Activated CD4-positive, alpha-beta T cell treated with anti-CD3 and anti-CD28 coated beads, Interleukin-2, amount 10 ng/mL, durations not matched to agents 7 days and 5 days (primary cell): ENCODE data around the gene RNF17. TPM values are rescaled to one million over a fixed set of nuclear protein-coding genes. Genes with fewer than 3 reads are reported as not detected.
"Not testable (repeated sequence)": the region's sequence is repeated elsewhere in the genome, so short reads cannot be mapped to it uniquely, and the experiment has no call there.

Source experiments
- CTCF ChIA-PET: fragments of 350-600 bp; sonication (Branson Sonifier 250); formaldehyde crosslinking; loops from one replicate; lab custom pipeline; 2021; ENCODE audit warnings: antibody characterized with exemption; lab: Charles Lee
- POLR2A ChIA-PET: fragments of 350-600 bp; sonication (Branson Sonifier 250); formaldehyde crosslinking; loops from one replicate; lab custom pipeline; 2021; ENCODE audit warnings: antibody characterized with exemption; lab: Charles Lee
- DNase-seq: peaks from one replicate; pipeline ENCODE4 v3.0.0-alpha.2; 2020
- H3K27ac Mint-ChIP-seq: one replicate; pipeline ENCODE4 v1.8.0; 2021; ENCODE audit warnings: mild to moderate bottlenecking, moderate library complexity, mixed read lengths
- H3K27me3 Mint-ChIP-seq: one replicate; pipeline ENCODE4 v1.8.0; 2021; ENCODE audit warnings: mixed read lengths
- H3K36me3 Mint-ChIP-seq: one replicate; pipeline ENCODE4 v1.8.0; 2021; ENCODE audit warnings: low read depth, mixed read lengths
- H3K4me1 Mint-ChIP-seq: one replicate; pipeline ENCODE4 v1.8.0; 2021; ENCODE audit warnings: mixed read lengths
- H3K4me3 Mint-ChIP-seq: one replicate; pipeline ENCODE4 v1.8.0; 2021; ENCODE audit warnings: mild to moderate bottlenecking, moderate library complexity, mixed read lengths
- H3K9me3 Mint-ChIP-seq: one replicate; pipeline ENCODE4 v1.8.0; 2021; ENCODE audit warnings: mixed read lengths
- total RNA-seq, 2 experiments: library from RNA; stranded (reverse); gene quantifications; one replicate each; pipeline ENCODE4 v1.2.3, GENCODE V29; 2021

RNF17 gene
- total RNA-seq, 2 experiments from 2014 or later: 0.29 to 0.42 TPM

- H3K27me3 Mint-ChIP-seq, POLR2A ChIA-PET, H3K27ac Mint-ChIP-seq, DNase-seq, H3K9me3 Mint-ChIP-seq, CTCF ChIA-PET, H3K4me3 Mint-ChIP-seq, H3K4me1 Mint-ChIP-seq, H3K36me3 Mint-ChIP-seq: not testable (repeated sequence)
Observed at GRCh38 chr13:24730873-24731567, 32.9 kb upstream of the RNF17 start.

GRCh38 chr13:24734950-24735349 lies 29.0 kb upstream of the RNF17 start:
- CTCF ChIA-PET: no interaction called here
- Mint-ChIP-seq H3K9me3 (no peaks in the 10 kb centered on the region), H3K4me3 (no peak overlapping the region), H3K27ac (no peak overlapping the region), H3K36me3 (no peaks in the 10 kb centered on the region), H3K27me3 (peaks cover 8% of the 10 kb centered on the region), H3K4me1 (no peaks in the 10 kb centered on the region)
- DNase-seq: no peak
- POLR2A ChIA-PET: no interaction called here

GRCh38 chr13:24737042-24737441 lies 26.9 kb upstream of the RNF17 start:
- no peaks in the 10 kb centered on the region for H3K36me3 Mint-ChIP-seq
- POLR2A ChIA-PET: no interaction called here
- no peak overlapping the region for H3K27ac Mint-ChIP-seq
- CTCF ChIA-PET: interaction anchor here (0.7 kb wide), 1 partner anchor 282 kb away, joined by 4 read pairs; no protein-coding TSS in a partner anchor
- H3K4me3 Mint-ChIP-seq: no peak overlapping the region
- no peaks in the 10 kb centered on the region for H3K27me3 Mint-ChIP-seq
- H3K4me1 Mint-ChIP-seq: no peaks in the 10 kb centered on the region
- H3K9me3 Mint-ChIP-seq: no peaks in the 10 kb centered on the region
- DNase-seq: no peak

GRCh38 chr13:24738366-24738847 lies 25.6 kb upstream of the RNF17 start:
- ChIA-PET CTCF (interaction anchor here (0.7 kb wide), 1 partner anchor 51 kb away, joined by 3 read pairs; no protein-coding TSS in a partner anchor), POLR2A (no interaction called here)
- no peak overlapping the region for H3K4me3 Mint-ChIP-seq
- H3K9me3 Mint-ChIP-seq: no peaks in the 10 kb centered on the region
- DNase-seq: no peak
- no peaks in the 10 kb centered on the region for H3K4me1 Mint-ChIP-seq
- H3K36me3 Mint-ChIP-seq: no peaks in the 10 kb centered on the region
- peaks cover 7% of the 10 kb centered on the region for H3K27me3 Mint-ChIP-seq
- H3K27ac Mint-ChIP-seq: no peak overlapping the region

- no peaks in the 10 kb centered on the region for H3K4me1 Mint-ChIP-seq
- POLR2A ChIA-PET: no interaction called here
- no peaks in the 10 kb centered on the region for H3K36me3 Mint-ChIP-seq
- peaks cover 24% of the 10 kb centered on the region for H3K27me3 Mint-ChIP-seq
- DNase-seq: no peak
- CTCF ChIA-PET: interaction anchor here (0.6 to 1.5 kb wide), 3 partner anchors 31 to 1345 kb away, joined by 3 to 5 read pairs (median 3); no protein-coding TSS in a partner anchor
- no peak overlapping the region for H3K27ac Mint-ChIP-seq
- H3K9me3 Mint-ChIP-seq: no peaks in the 10 kb centered on the region
- H3K4me3 Mint-ChIP-seq: no peak overlapping the region
Observed at GRCh38 chr13:24740014-24740890, 23.7 kb upstream of the RNF17 start.

GRCh38 chr13:24741016-24741662 lies 22.8 kb upstream of the RNF17 start:
- H3K4me1 Mint-ChIP-seq: peaks cover under 1% of the 10 kb centered on the region
- no peaks in the 10 kb centered on the region for H3K36me3 Mint-ChIP-seq
- no peaks in the 10 kb centered on the region for H3K9me3 Mint-ChIP-seq
- peaks cover 28% of the 10 kb centered on the region for H3K27me3 Mint-ChIP-seq
- ChIA-PET POLR2A (no interaction called here), CTCF (interaction anchor here (1.3 to 1.5 kb wide), 2 partner anchors 49 to 228 kb away, joined by 3 to 4 read pairs; no protein-coding TSS in a partner anchor)
- no peak overlapping the region for H3K4me3 Mint-ChIP-seq
- DNase-seq: no peak
- no peak overlapping the region for H3K27ac Mint-ChIP-seq

- peaks cover 3% of the 10 kb centered on the region for H3K4me1 Mint-ChIP-seq
- CTCF ChIA-PET: interaction anchor here (1.3 to 1.8 kb wide), 2 partner anchors 14 to 227 kb away, joined by 4 to 5 read pairs; no protein-coding TSS in a partner anchor
- H3K27me3 Mint-ChIP-seq: peaks cover 34% of the 10 kb centered on the region
- H3K4me3 Mint-ChIP-seq: no peak overlapping the region
- H3K27ac Mint-ChIP-seq: no peak overlapping the region
- POLR2A ChIA-PET: no interaction called here
- no peak for DNase-seq
- no peaks in the 10 kb centered on the region for H3K9me3 Mint-ChIP-seq
- no peaks in the 10 kb centered on the region for H3K36me3 Mint-ChIP-seq
Observed at GRCh38 chr13:24741791-24742190, 22.2 kb upstream of the RNF17 start.

- no peak overlapping the region for H3K27ac Mint-ChIP-seq
- POLR2A ChIA-PET: no interaction called here
- no peaks in the 10 kb centered on the region for H3K9me3 Mint-ChIP-seq
Observed at GRCh38 chr13:24742294-24742693, 21.7 kb upstream of the RNF17 start.

GRCh38 chr13:24742977-24743376 lies 21.0 kb upstream of the RNF17 start:
- CTCF ChIA-PET: interaction anchor here (0.6 to 1.8 kb wide), 2 partner anchors 15 to 29 kb away, joined by 3 to 5 read pairs; no protein-coding TSS in a partner anchor

More at GRCh38 chr13:24742294-24742693, 21.7 kb upstream of the RNF17 start:
- CTCF ChIA-PET: interaction anchor here (0.6 to 1.8 kb wide), 3 partner anchors 15 to 227 kb away, joined by 3 to 5 read pairs (median 4); no protein-coding TSS in a partner anchor
- no peaks in the 10 kb centered on the region for H3K36me3 Mint-ChIP-seq
- H3K4me3 Mint-ChIP-seq: no peak overlapping the region
- H3K27me3 Mint-ChIP-seq: peaks cover 39% of the 10 kb centered on the region
- H3K4me1 Mint-ChIP-seq: peaks cover 6% of the 10 kb centered on the region
- no peak for DNase-seq

GRCh38 chr13:24744247-24744646 lies 19.7 kb upstream of the RNF17 start:
- DNase-seq: no peak
- Mint-ChIP-seq H3K4me3 (no peak overlapping the region), H3K36me3 (no peaks in the 10 kb centered on the region), H3K27ac (no peak overlapping the region), H3K27me3 (peaks cover 55% of the 10 kb centered on the region), H3K4me1 (peaks cover 14% of the 10 kb centered on the region), H3K9me3 (no peaks in the 10 kb centered on the region)
- POLR2A ChIA-PET: no interaction called here
- CTCF ChIA-PET: no interaction called here

More at GRCh38 chr13:24742977-24743376, 21.0 kb upstream of the RNF17 start:
- no peaks in the 10 kb centered on the region for H3K9me3 Mint-ChIP-seq
- no peak overlapping the region for H3K27ac Mint-ChIP-seq
- no peak for DNase-seq
- POLR2A ChIA-PET: no interaction called here
- peaks cover 44% of the 10 kb centered on the region for H3K27me3 Mint-ChIP-seq
- H3K4me3 Mint-ChIP-seq: no peak overlapping the region
- no peaks in the 10 kb centered on the region for H3K36me3 Mint-ChIP-seq
- peaks cover 11% of the 10 kb centered on the region for H3K4me1 Mint-ChIP-seq

- Mint-ChIP-seq H3K27me3 (peaks cover 65% of the 10 kb centered on the region), H3K27ac (no peak overlapping the region), H3K4me3 (no peak overlapping the region)
Observed at GRCh38 chr13:24745516-24745860, 18.5 kb upstream of the RNF17 start.

GRCh38 chr13:24745861-24746617 lies 17.9 kb upstream of the RNF17 start:
- POLR2A ChIA-PET: no interaction called here
- CTCF ChIA-PET: no interaction called here
- DNase-seq: no peak
- Mint-ChIP-seq H3K4me3 (no peak overlapping the region), H3K27ac (no peak overlapping the region), H3K36me3 (no peaks in the 10 kb centered on the region), H3K4me1 (peaks cover 14% of the 10 kb centered on the region), H3K27me3 (peaks cover 71% of the 10 kb centered on the region), H3K9me3 (no peaks in the 10 kb centered on the region)

More at GRCh38 chr13:24745516-24745860, 18.5 kb upstream of the RNF17 start:
- DNase-seq: no peak
- POLR2A ChIA-PET: no interaction called here
- Mint-ChIP-seq H3K9me3 (no peaks in the 10 kb centered on the region), H3K4me1 (peaks cover 14% of the 10 kb centered on the region), H3K36me3 (no peaks in the 10 kb centered on the region)
- CTCF ChIA-PET: no interaction called here
